ENCODE measurements around the gene SCPEP1.

Gene SCPEP1

GRCh38 chr17:57033296-57033695, 55.4 kb downstream of the SCPEP1 start:
- DNase-seq (ENCODE audit: extremely low read depth, low read depth), result no peak
- TF ChIP-seq CTCF (IDR thresholded peaks at IDR 0.05; ENCODE audit: low read depth, low read length), result no peak

DNA sequence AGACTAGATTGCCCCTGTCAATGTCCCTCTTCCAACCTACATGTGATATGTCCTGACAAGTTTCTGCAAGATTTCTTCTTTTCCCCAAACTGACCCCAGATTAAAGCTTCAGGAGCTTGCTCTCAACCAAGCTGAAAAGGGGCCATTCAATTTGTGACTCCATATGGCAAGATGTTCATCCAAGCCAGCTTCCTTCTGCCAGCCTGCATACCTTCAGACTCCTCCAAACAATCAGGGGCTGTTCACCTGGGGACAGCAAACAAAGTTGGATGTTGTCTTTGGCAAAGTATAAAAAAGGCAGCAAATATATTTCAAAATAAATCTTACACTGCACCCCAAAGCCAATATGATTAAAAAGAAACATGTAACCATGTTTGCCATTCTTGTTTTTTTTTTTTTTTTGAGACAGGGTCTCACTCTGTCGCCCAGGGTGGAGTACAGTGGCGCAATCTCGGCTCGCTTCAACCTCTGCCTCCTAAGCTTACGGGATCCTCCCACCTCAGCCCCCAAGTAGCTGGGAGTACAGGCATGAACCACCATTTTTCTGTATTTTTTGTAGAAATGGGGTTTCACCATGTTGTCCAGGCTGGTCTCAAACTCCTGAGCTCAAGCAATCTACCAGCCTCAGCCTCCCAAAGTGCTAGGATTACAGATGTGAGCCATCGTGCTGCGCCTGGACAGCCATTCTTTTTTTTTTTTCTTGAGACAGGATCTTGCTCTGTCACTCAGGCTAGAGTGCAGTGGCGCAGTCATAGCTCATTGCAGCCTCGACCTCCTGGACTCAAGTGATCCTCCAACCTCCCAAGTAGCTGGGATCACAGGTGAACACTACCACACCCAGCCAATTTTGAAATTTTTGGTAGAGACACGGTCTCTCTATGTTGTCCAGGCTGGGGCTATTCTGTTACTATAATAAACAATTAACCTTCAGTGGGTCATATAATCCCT, 57.1 kb downstream of the SCPEP1 start:
- DNase-seq (ENCODE audit: extremely low read depth, low read depth), result no peak
- no peak for TF ChIP-seq CTCF (IDR thresholded peaks at IDR 0.05; ENCODE audit: low read depth, low read length)

GRCh38 chr17:57035971-57036481, 58.1 kb downstream of the SCPEP1 start:
- DNase-seq (ENCODE audit: extremely low read depth, low read depth), result no peak

GRCh38 chr17:57037411-57037810, 59.5 kb downstream of the SCPEP1 start:
- no peak for TF ChIP-seq CTCF (IDR thresholded peaks at IDR 0.05; ENCODE audit: low read depth, low read length)
- DNase-seq (ENCODE audit: extremely low read depth, low read depth), result no peak

More at GRCh38 chr17:57035971-57036481, 58.1 kb downstream of the SCPEP1 start:
- TF ChIP-seq CTCF (IDR thresholded peaks at IDR 0.05; ENCODE audit: low read depth, low read length), result no peak

- no peak for DNase-seq (ENCODE audit: extremely low read depth, low read depth)
- TF ChIP-seq CTCF (IDR thresholded peaks at IDR 0.05; ENCODE audit: low read depth, low read length), result no peak
Observed at GRCh38 chr17:57038486-57038885, 60.6 kb downstream of the SCPEP1 start.

GRCh38 chr17:57040571-57040970, 62.6 kb downstream of the SCPEP1 start:
- no peak for DNase-seq (ENCODE audit: extremely low read depth, low read depth)
- no peak for TF ChIP-seq CTCF (IDR thresholded peaks at IDR 0.05; ENCODE audit: low read depth, low read length)

DNA sequence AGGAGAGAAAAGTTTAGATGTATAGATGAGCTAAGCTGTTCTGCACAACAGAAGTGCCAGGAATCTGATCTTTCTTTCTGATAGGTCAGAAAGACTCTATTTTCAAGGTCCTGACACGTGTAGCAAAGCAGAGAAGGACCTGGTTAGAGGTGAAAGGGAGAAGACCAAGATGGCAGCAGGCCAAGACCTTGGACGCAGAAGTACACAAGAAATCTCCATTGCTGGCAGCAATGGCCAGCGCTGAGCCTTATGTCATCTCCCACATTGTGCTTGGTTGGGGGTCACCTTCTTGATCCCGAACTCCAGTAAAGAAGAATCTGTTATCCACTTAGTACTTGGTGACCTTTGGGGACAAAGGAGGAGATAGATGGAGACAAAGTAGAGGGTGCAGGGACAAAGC, 65.3 kb downstream of the SCPEP1 start:
- no peak for TF ChIP-seq CTCF (IDR thresholded peaks at IDR 0.05; ENCODE audit: low read depth, low read length)
- no peak for DNase-seq (ENCODE audit: extremely low read depth, low read depth)
